HG03139 (cell line): ENCODE data around the gene LEMD2.

Experiments used
- ATAC-seq: cut with Tn5 transposase; IDR thresholded peaks from one replicate; pipeline ENCODE4 v1.9.1; 2021; ENCODE audit not compliant: unreplicated experiment

Gene LEMD2

GRCh38 chr6:33777398-33778388 is 11.2 kb downstream of the LEMD2 start:
- no peak for ATAC-seq

GRCh38 chr6:33776764-33777163 is 12.2 kb downstream of the LEMD2 start:
- no peak for ATAC-seq

GRCh38 chr6:33776186-33776585 is 12.7 kb downstream of the LEMD2 start:
- no peak for ATAC-seq

- ATAC-seq, result no peak
These were observed 14.2 kb downstream of the LEMD2 start for GRCh38 chr6:33774774-33775173.

GRCh38 chr6:33772902-33773472 is 15.9 kb downstream of the LEMD2 start:
- no peak for ATAC-seq

- no peak for ATAC-seq
These were observed 16.7 kb downstream of the LEMD2 start for GRCh38 chr6:33772082-33772830.

- no peak for ATAC-seq
These were observed 17.5 kb downstream of the LEMD2 start for GRCh38 chr6:33771146-33772081.

GRCh38 chr6:33770833-33771145 is 18.1 kb downstream of the LEMD2 start:
- ATAC-seq, result no peak

- no peak for ATAC-seq
These were observed 18.7 kb downstream of the LEMD2 start for GRCh38 chr6:33770124-33770832.

GRCh38 chr6:33769248-33769821 is 19.6 kb downstream of the LEMD2 start:
- ATAC-seq, result no peak

- no peak for ATAC-seq
These were observed 20.2 kb downstream of the LEMD2 start for GRCh38 chr6:33768644-33769120.

- no peak for ATAC-seq
These were observed 21.7 kb downstream of the LEMD2 start for GRCh38 chr6:33766921-33767907.

GRCh38 chr6:33765368-33765767 is 23.6 kb downstream of the LEMD2 start:
- ATAC-seq, result no peak

- no peak for ATAC-seq
These were observed 24.9 kb downstream of the LEMD2 start for GRCh38 chr6:33764036-33764435.

- ATAC-seq, result no peak
These were observed 25.4 kb downstream of the LEMD2 start for GRCh38 chr6:33763483-33763882.

- no peak for ATAC-seq
These were observed 26.2 kb downstream of the LEMD2 start for GRCh38 chr6:33762713-33763112.

- ATAC-seq, result no peak
These were observed 26.9 kb downstream of the LEMD2 start for GRCh38 chr6:33761922-33762629.

- no peak for ATAC-seq
These were observed 27.4 kb downstream of the LEMD2 start for GRCh38 chr6:33761581-33761921.
